HG02840 (cell line): ENCODE data around the gene PHB1.
"Not testable (repeated sequence)": the region's sequence is repeated elsewhere in the genome, so short reads cannot be mapped to it uniquely, and the experiment has no call there.

Experiments
- ATAC-seq: cut with Tn5 transposase; IDR thresholded peaks from one replicate; pipeline ENCODE4 v1.9.1; 2021; ENCODE audit warnings: mild to moderate bottlenecking, moderate library complexity, moderate number of reproducible peaks; ENCODE audit not compliant: unreplicated experiment, low FRiP score

PHB1 gene

DNA sequence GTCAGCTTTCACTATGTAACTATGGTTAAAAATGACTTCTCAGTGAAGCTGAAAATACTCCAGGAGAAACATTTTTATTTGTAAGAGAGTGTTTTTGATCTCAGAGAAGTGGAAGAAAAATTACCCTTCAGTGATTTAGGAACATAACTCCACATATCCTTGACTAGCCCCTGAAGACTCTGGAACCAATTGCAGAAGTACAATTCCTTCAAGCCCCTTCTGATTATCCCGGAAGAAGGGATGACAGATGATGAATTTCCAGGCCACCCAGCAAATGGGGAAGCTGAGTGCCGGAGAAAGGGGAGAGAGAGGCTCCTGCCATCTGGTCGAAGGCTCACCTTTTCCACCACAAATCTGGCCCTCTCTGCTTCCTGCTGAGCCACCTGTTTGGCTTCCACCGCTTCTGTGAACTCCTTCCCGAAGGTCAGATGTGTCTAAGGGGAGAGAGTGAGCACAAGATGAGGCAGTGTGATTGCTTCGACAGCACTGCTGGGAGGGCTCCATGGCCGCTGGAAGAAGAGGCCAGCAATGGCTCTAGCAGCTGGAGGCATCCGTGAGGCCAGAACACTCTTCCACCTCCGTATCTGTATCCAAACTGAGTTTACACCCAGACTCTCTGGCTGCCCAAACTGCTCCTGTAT is 8.1 kb downstream of the PHB1 start:
- no peak for ATAC-seq

DNA sequence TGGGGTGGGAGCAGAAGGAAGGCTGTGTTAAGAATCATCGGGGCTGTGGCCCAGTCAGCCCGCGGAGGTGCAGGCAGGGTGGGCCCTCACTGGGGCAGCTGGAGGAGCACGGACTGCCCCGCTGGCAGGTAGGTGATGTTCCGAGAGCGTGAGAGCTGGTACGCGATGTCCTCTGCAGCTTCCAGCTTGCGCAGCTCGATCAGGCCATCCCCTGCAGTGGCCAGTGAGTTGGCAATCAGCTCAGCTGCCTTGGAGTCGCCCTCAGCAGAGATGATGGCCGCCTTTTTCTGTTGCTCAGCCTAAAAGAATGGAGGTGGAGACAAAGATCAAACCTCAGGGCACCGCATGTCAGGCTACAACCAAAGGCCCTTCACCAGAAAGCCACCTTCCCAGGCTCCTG is 9.8 kb downstream of the PHB1 start:
- ATAC-seq: no peak

DNA sequence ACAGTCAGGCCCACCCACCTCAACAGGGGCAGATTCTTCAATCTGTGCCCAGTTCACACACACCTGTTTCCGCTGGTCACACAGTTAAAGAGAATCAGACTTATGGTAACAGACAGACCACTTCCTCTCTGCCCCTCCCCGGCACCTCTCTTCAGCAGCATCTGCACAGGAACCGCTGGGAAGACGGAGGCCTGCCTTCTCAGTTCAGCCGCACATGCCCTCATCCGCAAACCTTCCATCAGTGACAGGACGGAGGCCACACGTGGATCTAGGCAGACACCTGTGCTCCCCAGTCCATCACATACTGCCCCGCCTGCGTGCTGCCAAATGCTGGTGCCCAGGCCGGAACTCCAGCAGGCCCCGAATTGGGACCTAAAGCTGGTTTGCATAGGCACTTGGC is 10.3 kb downstream of the PHB1 start:
- ATAC-seq: no peak

DNA sequence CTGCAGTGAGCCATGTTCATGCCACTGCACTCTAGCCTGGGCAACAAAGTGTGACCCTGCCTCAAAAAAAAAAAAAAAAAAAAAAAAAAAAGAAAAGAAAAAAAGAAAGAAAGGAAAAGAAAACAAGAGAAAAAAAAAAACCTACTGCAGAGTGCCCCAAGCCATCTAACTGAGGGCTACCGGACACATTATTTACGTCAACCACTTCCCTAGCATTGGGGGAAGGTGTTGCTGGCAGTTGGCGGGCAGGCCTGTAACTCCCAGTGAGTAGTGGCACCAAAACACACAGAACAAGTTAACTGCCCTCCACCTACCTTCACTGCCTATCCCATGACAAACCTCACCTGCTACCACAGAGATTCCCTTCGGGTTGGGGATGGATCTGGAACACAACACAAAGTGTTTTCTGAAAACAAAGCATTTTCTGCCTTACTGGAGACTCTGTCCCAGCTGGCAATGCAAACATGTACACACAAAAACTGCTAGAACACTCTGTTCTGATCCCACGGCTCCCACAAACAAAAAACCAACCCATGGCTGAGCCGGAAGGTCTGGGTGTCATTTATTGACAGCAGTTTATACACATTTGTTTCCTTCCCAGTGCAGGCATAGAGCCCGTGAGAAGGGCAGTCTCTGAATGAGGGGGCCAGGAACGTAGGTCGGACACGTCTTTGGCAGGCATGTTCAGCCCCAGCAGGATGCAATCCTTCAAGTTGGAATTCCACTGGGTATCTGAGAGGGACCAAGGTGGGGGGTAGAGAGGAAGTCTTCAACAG is 11.0 kb downstream of the PHB1 start:
- no peak for ATAC-seq

DNA sequence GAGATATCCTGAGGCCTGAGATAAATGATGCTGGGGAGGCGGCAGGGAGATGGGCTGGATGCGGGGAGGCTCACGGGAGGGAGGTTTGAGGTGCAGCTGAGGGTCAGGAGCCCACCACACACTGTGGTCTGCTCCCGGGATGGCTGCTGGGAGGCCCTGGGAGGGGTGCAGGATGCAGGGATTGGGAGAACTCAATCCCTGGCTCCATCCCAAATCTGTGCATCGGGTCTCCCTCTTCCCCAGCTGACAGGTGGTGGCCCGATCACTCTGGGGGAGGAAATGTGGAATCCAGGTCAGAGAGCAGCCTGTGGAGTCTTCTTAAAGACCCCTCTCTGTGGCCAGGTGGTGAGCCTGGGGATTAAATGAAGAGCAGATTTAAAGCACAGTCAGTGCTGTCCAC is 12.0 kb downstream of the PHB1 start:
- ATAC-seq: no peak

DNA sequence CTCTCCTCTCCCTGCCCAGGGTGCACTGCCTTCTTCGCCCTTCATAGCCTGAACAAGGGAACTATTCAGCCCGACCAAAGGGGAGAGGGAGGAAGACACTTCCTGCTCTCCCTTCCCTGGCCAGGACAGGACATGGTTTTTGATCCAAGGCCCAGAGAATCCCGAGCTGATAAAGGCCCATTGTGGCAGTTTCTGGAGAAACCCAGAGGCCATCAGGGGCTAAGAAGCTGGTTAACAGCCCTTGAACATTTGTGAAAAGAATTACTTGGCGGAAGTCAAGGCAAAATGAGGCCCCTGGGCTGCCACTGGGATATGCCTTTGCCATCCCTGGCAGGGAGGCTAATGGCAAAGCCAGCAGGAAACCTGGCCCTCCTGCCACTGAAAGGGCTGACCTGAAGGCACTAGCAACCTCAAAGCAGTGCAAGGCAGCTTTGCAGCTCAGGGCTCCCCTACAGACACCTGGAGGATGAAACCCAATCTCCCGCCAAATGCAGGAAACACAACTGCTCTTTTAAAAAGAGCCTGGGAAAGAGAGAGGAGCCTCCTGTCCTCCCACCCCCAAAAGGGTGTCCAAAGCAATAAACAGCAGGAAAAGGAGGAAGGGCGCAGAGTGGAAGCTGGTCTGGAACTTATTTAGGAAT is 12.6 kb downstream of the PHB1 start:
- no peak for ATAC-seq

DNA sequence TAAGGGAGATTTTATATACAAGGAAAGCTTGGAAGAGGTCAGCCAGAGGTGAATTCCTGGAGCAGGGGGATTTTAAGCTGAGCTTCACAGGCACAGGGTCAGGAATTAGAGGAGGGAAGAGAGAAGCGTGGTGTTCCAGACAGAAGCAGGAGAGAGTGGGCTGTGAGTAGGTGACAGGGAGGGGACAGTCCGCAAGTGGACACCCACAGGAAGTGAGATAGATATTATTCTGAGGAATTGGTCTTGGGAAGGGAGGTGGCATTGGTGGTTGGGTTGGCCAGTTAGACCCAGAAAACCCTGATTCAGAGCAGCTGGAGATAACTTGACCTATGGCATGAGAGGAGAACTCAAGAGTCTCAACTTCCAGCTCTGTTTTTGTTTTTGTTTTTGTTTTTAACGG is 14.7 kb downstream of the PHB1 start:
- ATAC-seq: no peak

DNA sequence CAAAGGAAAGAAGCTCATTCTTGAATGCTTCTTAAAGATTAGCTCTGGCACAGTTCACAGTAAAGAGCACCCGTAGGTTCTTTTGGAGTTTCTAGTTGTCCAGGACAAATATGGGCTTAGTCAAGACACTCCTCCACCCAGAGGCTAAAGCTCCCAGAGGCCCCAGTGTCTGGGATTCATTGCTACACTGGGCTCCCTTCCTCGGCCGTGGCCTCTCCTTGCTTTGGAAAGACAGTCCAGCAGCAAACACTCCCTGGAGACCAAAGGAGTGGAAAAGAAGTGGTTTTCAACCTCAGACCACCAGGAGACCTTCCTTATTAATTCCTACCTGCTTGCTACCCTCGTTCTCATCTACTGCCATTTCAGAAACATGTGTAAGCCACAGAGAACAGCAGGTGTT is 17.1 kb downstream of the PHB1 start:
- no peak for ATAC-seq

DNA sequence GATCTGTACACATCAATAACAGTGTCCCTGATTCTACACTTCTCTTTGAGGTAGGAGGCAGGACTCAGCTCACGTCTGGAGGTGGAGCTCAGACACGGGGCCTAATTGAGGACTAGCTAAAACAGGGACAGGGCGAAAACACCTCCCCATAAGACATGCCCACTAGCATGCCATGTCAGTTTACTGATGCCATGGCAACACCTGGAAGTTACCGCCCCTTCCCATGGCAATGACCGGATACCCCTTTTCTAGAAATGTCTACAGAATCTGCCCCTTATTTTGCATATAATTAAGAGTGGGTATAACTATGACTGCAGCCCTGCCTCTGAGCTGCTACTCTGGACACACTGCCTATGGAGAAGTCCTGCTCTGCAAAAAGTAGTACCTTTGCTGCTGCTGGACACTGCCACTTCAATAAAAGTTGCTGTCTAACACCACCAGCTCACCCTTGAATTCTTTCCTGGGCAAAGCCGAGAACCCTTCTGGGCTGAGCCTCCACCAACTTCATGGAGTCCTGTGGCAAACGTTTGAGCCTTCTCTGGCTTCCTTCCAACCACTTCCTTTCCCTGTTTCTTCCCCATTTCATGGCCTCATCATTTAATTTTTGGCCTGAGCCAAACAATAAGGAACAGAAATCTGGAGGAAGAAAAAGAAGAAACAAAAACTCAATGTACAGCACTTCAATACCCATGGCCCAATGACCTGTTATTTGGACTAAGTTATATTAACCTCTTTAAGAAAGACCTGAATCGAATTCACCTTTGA is 21.0 kb downstream of the PHB1 start:
- ATAC-seq: no peak

DNA sequence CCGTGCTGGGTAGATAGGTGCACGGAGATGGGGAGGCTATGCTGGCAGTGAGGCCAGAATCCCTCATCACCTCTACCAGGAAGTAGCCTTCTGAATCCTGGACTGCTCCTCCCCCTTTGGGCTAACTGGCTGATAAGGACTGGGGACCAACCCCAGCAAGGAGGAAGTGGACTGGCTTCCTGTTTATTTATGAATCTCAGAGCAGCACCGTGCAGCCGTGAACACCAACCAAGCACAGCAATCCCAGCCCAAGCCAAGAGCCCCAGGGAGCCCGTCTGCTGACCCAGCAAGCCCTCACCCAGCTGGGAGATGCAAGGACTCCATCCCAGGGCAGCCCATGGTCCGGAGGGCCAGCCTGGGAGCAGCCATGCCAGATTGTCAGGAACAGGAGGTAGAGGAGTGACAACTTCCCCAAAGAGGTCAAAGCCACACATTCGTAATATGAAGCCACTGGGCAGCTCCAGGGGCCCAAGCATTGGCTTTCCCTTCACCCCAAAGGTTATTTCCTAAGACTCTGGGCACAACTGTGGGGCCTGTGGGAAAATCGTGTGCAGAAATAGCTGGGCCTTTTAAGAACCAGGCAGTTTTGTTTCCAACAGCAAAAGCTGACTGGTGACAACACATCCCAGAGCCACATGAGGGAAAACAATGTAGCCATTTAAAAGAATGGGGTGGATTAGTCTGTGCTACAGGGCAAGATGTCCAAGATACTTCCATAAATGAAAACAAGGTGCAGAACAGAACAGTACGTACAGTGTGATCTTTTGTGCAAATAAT is 23.9 kb downstream of the PHB1 start:
- ATAC-seq: no peak

DNA sequence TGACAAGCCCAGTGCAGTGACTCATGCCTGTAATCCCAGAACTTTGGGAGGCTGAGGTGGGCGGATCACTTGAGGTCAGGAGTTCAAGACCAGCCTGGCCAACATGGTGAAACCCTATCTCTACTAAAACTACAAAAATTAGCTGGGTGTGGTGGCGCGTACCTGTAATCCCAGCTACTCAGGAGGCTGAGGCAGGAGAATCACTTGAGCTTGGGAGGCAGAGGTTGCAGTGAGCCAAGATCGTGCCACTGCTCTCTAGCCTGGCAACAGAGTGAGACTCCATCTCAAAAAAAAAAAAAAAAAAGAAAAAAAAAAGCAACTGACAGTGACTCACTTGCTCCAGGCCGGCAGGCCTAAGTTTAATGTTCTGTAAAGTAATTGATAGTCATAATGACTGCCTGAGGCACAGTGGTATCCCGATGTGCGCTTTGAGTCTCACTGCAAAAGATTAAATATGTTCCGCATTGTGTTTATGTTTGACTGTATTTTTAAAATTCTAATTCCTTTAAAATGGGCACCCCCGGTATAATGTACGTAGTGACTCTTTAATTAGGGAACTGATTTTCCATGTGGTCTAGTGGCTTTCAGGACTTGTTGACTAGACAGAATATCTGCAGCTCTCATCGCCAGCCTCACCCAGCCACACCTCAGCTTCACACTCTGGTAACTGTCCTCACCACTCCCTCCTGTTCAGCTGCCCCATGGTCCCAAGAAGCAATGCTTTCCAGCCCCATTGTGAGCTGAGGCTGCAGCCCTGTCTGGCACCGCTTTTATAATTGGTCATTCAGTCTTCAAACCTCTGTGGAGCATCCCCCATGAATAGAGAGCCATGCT is 25.0 kb downstream of the PHB1 start:
- not testable (repeated sequence) for ATAC-seq

DNA sequence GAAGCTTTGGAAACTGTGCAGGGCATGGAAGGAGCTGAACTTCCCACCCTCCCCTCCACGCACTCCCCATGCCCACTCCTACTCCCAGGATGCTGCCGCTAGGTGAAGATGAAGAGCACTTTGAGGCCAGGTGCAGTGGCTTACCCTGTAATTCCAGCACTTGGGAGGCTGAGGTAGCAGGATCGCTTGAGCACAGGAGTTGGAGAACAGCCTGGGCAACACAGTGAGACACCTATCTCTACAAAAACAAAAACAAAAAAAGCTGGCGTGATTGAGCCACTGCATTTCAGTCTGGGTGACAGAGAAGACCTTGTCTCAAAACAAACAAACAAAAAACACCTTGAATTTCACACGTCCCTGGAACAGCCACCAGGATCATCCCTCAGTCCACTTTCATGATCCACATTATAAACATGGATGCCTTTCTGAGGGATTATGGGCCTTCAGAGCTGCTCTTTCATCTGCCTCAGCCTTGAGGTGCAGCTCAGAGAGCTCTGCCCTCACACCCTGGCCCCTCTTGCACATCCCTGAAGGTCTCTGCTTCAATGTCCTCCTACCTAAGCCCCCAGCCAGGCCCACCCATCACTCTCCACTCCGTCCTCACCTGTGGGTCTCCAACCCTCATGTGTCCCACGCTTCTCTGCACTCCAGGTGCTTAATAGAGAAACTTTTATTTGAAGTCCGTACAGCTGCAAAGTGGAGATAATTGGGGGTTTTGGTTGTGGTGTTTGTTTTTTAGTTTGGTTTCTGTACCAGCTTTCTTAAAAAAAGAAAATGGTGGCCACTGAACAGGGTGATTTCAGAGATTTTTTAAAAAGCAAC is 25.8 kb downstream of the PHB1 start:
- no peak for ATAC-seq

DNA sequence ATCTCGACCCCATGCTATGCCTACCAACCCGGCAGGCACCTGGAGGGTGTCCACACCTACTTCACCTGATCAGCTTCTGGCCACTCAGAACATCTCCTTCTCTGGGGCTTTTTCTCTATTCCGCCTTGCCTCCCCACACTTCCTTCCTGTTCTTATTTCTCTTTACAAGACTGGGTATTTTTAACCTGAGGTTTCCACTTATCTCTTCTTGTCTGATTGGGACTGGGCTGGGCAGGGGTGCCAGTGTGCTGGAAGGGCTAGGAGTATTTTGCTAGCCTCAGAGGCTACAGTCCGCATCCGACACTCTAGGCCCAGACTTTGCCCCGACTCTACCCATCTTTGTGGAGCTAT is 26.4 kb downstream of the PHB1 start:
- no peak for ATAC-seq

DNA sequence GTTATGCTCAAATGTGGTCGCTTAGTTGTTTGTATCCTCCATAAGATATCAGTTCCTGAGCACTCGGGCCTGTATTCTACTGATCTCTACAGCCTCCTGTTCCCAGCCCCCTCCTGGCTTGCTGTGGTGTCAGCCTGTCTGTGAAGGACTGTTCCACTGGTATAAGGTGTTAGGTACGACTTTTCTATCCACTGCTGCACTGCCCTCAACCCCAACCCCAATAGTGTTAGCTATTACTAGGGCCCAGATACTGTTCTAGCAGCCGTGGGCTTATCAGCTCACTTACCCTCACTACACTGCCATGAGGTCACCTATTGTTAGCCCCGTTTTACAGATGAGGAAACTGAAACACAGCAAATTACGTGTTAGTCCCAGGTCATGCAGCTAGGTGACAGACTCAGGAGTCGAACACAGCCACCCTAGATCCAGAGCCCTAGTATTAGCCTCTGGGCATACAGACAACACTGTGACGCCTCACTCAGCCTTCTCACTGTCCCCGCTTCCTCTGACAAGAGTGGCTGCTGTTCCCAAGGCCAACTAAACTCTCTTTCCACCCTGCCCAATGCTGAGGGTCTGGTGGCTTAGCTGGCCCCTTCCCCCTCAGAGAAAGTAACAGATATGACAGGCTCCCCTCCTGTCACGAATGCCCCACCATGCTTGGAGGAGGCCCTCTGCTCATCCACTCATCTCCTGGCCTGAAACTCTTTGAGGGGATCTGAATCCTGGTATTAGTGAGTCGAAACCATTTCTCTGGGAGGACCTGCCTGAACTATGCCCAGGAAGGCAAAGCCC is 27.0 kb downstream of the PHB1 start:
- no peak for ATAC-seq

DNA sequence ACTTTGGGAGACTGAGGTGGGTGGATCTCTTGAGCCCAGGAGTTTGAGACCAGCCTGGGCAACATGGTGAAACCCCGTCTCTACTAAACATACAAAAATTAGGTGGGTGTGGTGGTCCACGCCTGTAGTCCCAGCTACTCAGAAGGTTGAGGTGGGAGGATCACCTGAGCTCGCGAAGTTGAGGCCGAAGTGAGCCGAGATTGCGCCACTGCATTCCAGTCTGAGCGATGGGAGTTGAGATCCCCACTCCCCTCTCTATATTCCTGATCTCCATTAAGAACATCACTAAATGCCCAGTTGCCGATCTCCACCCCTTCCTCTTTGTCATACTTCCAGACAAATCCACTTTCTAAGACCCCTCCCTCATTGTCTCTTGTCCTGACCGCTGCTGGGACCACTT is 28.3 kb downstream of the PHB1 start:
- no peak for ATAC-seq

DNA sequence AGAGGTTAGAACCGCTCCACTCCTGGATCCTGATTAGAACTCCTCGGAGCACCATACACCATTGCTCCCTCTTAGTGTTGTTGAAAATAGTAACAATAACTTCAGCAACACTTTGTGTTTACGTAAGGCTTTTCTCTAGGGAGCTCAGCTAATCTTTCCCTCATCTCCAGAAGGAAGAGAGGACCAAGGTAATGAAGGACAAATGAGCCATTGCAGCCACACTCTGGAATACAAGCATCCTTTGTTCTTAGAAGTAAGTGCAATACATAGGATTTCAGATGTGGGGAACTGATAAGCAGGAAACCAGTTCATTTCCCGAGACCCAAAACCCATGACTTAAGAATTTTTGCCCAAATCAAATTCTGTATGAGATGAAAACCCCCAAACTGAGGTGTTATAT is 29.7 kb downstream of the PHB1 start:
- ATAC-seq: no peak

DNA sequence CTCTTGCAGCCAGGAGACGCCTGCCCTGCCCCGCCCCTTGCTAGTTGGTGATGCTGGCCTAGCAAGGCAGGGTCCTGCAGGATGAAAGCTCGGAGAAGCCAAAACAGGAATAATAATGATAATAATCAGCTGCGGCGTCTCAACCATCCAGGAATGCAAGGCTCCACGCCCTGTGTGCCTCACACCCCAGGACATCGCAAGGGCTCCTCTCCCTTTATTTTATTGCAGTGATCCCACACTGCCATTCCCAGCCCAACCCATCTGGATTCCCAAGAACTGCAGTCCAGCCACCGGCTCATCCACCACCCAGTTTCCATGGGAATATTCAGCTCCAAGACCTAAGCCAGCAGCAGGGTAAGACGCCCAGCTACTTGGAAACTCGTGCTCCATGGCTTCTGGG is 31.6 kb downstream of the PHB1 start:
- no peak for ATAC-seq

DNA sequence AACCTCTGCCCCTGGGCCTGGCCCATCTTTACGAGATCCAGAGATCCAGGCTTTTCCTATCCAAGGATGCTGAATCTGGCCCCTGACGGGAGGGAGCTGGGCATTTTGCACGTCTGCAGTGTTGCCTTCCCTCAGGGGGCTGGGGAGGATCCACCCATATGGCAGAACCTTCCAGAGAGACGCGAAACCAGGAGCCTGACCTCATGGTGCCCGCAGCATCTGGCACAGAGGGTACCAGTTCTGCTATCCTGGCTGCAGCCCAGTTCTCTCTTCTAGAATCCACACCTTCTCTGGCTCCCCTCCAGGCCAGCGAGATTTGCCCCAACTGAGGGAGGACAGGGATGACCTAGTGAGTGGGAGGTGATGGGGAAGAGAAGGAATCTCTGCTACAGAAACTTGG is 32.1 kb downstream of the PHB1 start:
- no peak for ATAC-seq
